Measurements from ENCODE around the gene MACF1. TPM values are rescaled to one million over a fixed set of nuclear protein-coding genes. Genes with fewer than 3 reads are reported as not detected.
"Not testable (repeated sequence)": the region's sequence is repeated elsewhere in the genome, so short reads cannot be mapped to it uniquely, and the experiment has no call there.

MACF1 gene
- total and polyA plus RNA-seq, 2 donors = 93.2 to 124 TPM

- Histone ChIP-seq H3K4me3 (ENCODE audit: low read length in 2 of 2) (no peak overlapping the region), H3K27ac (ENCODE audit: low read depth in 1 of 2, low read length in 1 of 2) (no peak overlapping the region), H3K27me3 (ENCODE audit: control insufficient read depth in 2 of 2, insufficient read depth in 1 of 2, low read length in 1 of 2) (no peaks in the 10 kb centered on the region), H3K4me1 (ENCODE audit: control insufficient read depth in 2 of 2, insufficient read depth in 2 of 2, low read length in 2 of 2) (no peaks in the 10 kb centered on the region), H3K9me3 (ENCODE audit: control insufficient read depth in 2 of 2, insufficient read depth in 1 of 2, low read length in 1 of 2) (no peaks in the 10 kb centered on the region), H3K36me3 (ENCODE audit: control insufficient read depth in 2 of 2, insufficient read depth in 2 of 2, low read length in 1 of 2) (peaks cover 77 to 90% of the 10 kb centered on the region in 2 donors)
- DNase-seq (ENCODE audit: low read depth in 6 of 9, low spot score in 9 of 9) = no peak
- WGBS = 99% methylated on average over 5 of the region's 5 CpGs
Observed at GRCh38 chr1:39452540-39452939, 248.0 kb downstream of the MACF1 start.

- no peaks in the 10 kb centered on the region for H3K9me3 ChIP-seq (ENCODE audit: control insufficient read depth in 2 of 2, insufficient read depth in 1 of 2, low read length in 1 of 2)
- WGBS = 95% methylated on average over 8 of the region's 8 CpGs
- DNase-seq (ENCODE audit: low read depth in 6 of 9, low spot score in 9 of 9) = no peak
- H3K27ac ChIP-seq (ENCODE audit: low read depth in 1 of 2, low read length in 1 of 2) = no peak overlapping the region
- no peak overlapping the region for H3K4me3 ChIP-seq (ENCODE audit: low read length in 2 of 2)
- peaks cover 80 to 90% of the 10 kb centered on the region in 2 donors for H3K36me3 ChIP-seq (ENCODE audit: control insufficient read depth in 2 of 2, insufficient read depth in 2 of 2, low read length in 1 of 2)
- H3K27me3 ChIP-seq (ENCODE audit: control insufficient read depth in 2 of 2, insufficient read depth in 1 of 2, low read length in 1 of 2) = no peaks in the 10 kb centered on the region
- no peaks in the 10 kb centered on the region for H3K4me1 ChIP-seq (ENCODE audit: control insufficient read depth in 2 of 2, insufficient read depth in 2 of 2, low read length in 2 of 2)
Observed at GRCh38 chr1:39453603-39454002, 249.1 kb downstream of the MACF1 start.

GRCh38 chr1:39458991-39459390, 254.5 kb downstream of the MACF1 start:
- no peaks in the 10 kb centered on the region for H3K9me3 ChIP-seq (ENCODE audit: control insufficient read depth in 2 of 2, insufficient read depth in 1 of 2, low read length in 1 of 2)
- H3K4me1 ChIP-seq (ENCODE audit: control insufficient read depth in 2 of 2, insufficient read depth in 2 of 2, low read length in 2 of 2) = no peaks in the 10 kb centered on the region
- H3K4me3 ChIP-seq (ENCODE audit: low read length in 2 of 2) = no peak overlapping the region
- no peaks in the 10 kb centered on the region for H3K27me3 ChIP-seq (ENCODE audit: control insufficient read depth in 2 of 2, insufficient read depth in 1 of 2, low read length in 1 of 2)
- peaks cover 86 to 91% of the 10 kb centered on the region in 2 donors for H3K36me3 ChIP-seq (ENCODE audit: control insufficient read depth in 2 of 2, insufficient read depth in 2 of 2, low read length in 1 of 2)
- H3K27ac ChIP-seq (ENCODE audit: low read depth in 1 of 2, low read length in 1 of 2) = no peak overlapping the region
- 95% methylated on average over 4 of the region's 4 CpGs for WGBS
- no peak for DNase-seq (ENCODE audit: low read depth in 6 of 9, low spot score in 9 of 9)

- no peak for DNase-seq (ENCODE audit: low read depth in 6 of 9, low spot score in 9 of 9)
- Histone ChIP-seq H3K27ac (ENCODE audit: low read depth in 1 of 2, low read length in 1 of 2) (no peak overlapping the region), H3K4me1 (ENCODE audit: control insufficient read depth in 2 of 2, insufficient read depth in 2 of 2, low read length in 2 of 2) (no peaks in the 10 kb centered on the region), H3K27me3 (ENCODE audit: control insufficient read depth in 2 of 2, insufficient read depth in 1 of 2, low read length in 1 of 2) (no peaks in the 10 kb centered on the region), H3K9me3 (ENCODE audit: control insufficient read depth in 2 of 2, insufficient read depth in 1 of 2, low read length in 1 of 2) (no peaks in the 10 kb centered on the region), H3K4me3 (ENCODE audit: low read length in 2 of 2) (no peak overlapping the region), H3K36me3 (ENCODE audit: control insufficient read depth in 2 of 2, insufficient read depth in 2 of 2, low read length in 1 of 2) (peaks cover 76 to 82% of the 10 kb centered on the region in 2 donors)
- WGBS = 98% methylated on average over 1 of the region's 1 CpG
Observed at GRCh38 chr1:39462074-39462473, 257.6 kb downstream of the MACF1 start.

GRCh38 chr1:39466413-39467107, 262.1 kb downstream of the MACF1 start:
- no peaks in the 10 kb centered on the region for H3K9me3 ChIP-seq (ENCODE audit: control insufficient read depth in 2 of 2, insufficient read depth in 1 of 2, low read length in 1 of 2)
- H3K4me3 ChIP-seq (ENCODE audit: low read length in 2 of 2) = no peak overlapping the region
- peaks cover 62 to 71% of the 10 kb centered on the region in 2 donors for H3K36me3 ChIP-seq (ENCODE audit: control insufficient read depth in 2 of 2, insufficient read depth in 2 of 2, low read length in 1 of 2)
- no peak overlapping the region for H3K27ac ChIP-seq (ENCODE audit: low read depth in 1 of 2, low read length in 1 of 2)
- H3K4me1 ChIP-seq (ENCODE audit: control insufficient read depth in 2 of 2, insufficient read depth in 2 of 2, low read length in 2 of 2) = no peaks in the 10 kb centered on the region
- no peaks in the 10 kb centered on the region for H3K27me3 ChIP-seq (ENCODE audit: control insufficient read depth in 2 of 2, insufficient read depth in 1 of 2, low read length in 1 of 2)
- 88% methylated on average over 3 of the region's 3 CpGs for WGBS
- DNase-seq (ENCODE audit: low read depth in 6 of 9, low spot score in 9 of 9) = no peak

- not testable (repeated sequence) for DNase-seq (ENCODE audit: low read depth in 6 of 9, low spot score in 9 of 9)
- H3K36me3 ChIP-seq (ENCODE audit: control insufficient read depth in 2 of 2, insufficient read depth in 2 of 2, low read length in 1 of 2) = peaks cover 55 to 65% of the 10 kb centered on the region in 2 donors
- WGBS = 97% methylated on average over 16 of the region's 16 CpGs
Observed at GRCh38 chr1:39467108-39467720, 262.7 kb downstream of the MACF1 start.

GRCh38 chr1:39469150-39469549, 264.7 kb downstream of the MACF1 start:
- H3K9me3 ChIP-seq (ENCODE audit: control insufficient read depth in 2 of 2, insufficient read depth in 1 of 2, low read length in 1 of 2) = no peaks in the 10 kb centered on the region
- WGBS = 99% methylated on average over 3 of the region's 3 CpGs
- no peak for DNase-seq (ENCODE audit: low read depth in 6 of 9, low spot score in 9 of 9)
- H3K27me3 ChIP-seq (ENCODE audit: control insufficient read depth in 2 of 2, insufficient read depth in 1 of 2, low read length in 1 of 2) = no peaks in the 10 kb centered on the region
- H3K4me1 ChIP-seq (ENCODE audit: control insufficient read depth in 2 of 2, insufficient read depth in 2 of 2, low read length in 2 of 2) = no peaks in the 10 kb centered on the region
- H3K4me3 ChIP-seq (ENCODE audit: low read length in 2 of 2) = no peak overlapping the region
- H3K36me3 ChIP-seq (ENCODE audit: control insufficient read depth in 2 of 2, insufficient read depth in 2 of 2, low read length in 1 of 2) = peaks cover 48 to 56% of the 10 kb centered on the region in 2 donors
- H3K27ac ChIP-seq (ENCODE audit: low read depth in 1 of 2, low read length in 1 of 2) = no peak overlapping the region

More at GRCh38 chr1:39467108-39467720, 262.7 kb downstream of the MACF1 start:
- not testable (repeated sequence) for H3K4me3 ChIP-seq (ENCODE audit: low read length in 2 of 2); H3K27me3 ChIP-seq (ENCODE audit: control insufficient read depth in 2 of 2, insufficient read depth in 1 of 2, low read length in 1 of 2); H3K9me3 ChIP-seq (ENCODE audit: control insufficient read depth in 2 of 2, insufficient read depth in 1 of 2, low read length in 1 of 2); H3K4me1 ChIP-seq (ENCODE audit: control insufficient read depth in 2 of 2, insufficient read depth in 2 of 2, low read length in 2 of 2); H3K27ac ChIP-seq (ENCODE audit: low read depth in 1 of 2, low read length in 1 of 2)

- H3K27me3 ChIP-seq (ENCODE audit: control insufficient read depth in 2 of 2, insufficient read depth in 1 of 2, low read length in 1 of 2) = no peaks in the 10 kb centered on the region
- peaks cover 44 to 52% of the 10 kb centered on the region in 2 donors for H3K36me3 ChIP-seq (ENCODE audit: control insufficient read depth in 2 of 2, insufficient read depth in 2 of 2, low read length in 1 of 2)
- no peak overlapping the region for H3K27ac ChIP-seq (ENCODE audit: low read depth in 1 of 2, low read length in 1 of 2)
- no peak overlapping the region for H3K4me3 ChIP-seq (ENCODE audit: low read length in 2 of 2)
- no peaks in the 10 kb centered on the region for H3K9me3 ChIP-seq (ENCODE audit: control insufficient read depth in 2 of 2, insufficient read depth in 1 of 2, low read length in 1 of 2)
- no peaks in the 10 kb centered on the region for H3K4me1 ChIP-seq (ENCODE audit: control insufficient read depth in 2 of 2, insufficient read depth in 2 of 2, low read length in 2 of 2)
- DNase-seq (ENCODE audit: low read depth in 6 of 9, low spot score in 9 of 9) = no peak
Observed at GRCh38 chr1:39470040-39470439, 265.5 kb downstream of the MACF1 start.

- Histone ChIP-seq H3K27ac (ENCODE audit: low read depth in 1 of 2, low read length in 1 of 2) (no peak overlapping the region), H3K4me1 (ENCODE audit: control insufficient read depth in 2 of 2, insufficient read depth in 2 of 2, low read length in 2 of 2) (no peaks in the 10 kb centered on the region), H3K27me3 (ENCODE audit: control insufficient read depth in 2 of 2, insufficient read depth in 1 of 2, low read length in 1 of 2) (no peaks in the 10 kb centered on the region), H3K36me3 (ENCODE audit: control insufficient read depth in 2 of 2, insufficient read depth in 2 of 2, low read length in 1 of 2) (peaks cover 43 to 48% of the 10 kb centered on the region in 2 donors), H3K4me3 (ENCODE audit: low read length in 2 of 2) (no peak overlapping the region), H3K9me3 (ENCODE audit: control insufficient read depth in 2 of 2, insufficient read depth in 1 of 2, low read length in 1 of 2) (no peaks in the 10 kb centered on the region)
- no peak for DNase-seq (ENCODE audit: low read depth in 6 of 9, low spot score in 9 of 9)
- WGBS = 96% methylated on average over 7 of the region's 7 CpGs
Observed at GRCh38 chr1:39472826-39473225, 268.3 kb downstream of the MACF1 start.

All from thymus (tissue), 11 donors.